ENCODE measurements around the gene SYNM.

SYNM gene

GRCh38 chr15:99122831-99123712 lies 18.2 kb downstream of the SYNM start:
- ATAC-seq, result no peak

DNA sequence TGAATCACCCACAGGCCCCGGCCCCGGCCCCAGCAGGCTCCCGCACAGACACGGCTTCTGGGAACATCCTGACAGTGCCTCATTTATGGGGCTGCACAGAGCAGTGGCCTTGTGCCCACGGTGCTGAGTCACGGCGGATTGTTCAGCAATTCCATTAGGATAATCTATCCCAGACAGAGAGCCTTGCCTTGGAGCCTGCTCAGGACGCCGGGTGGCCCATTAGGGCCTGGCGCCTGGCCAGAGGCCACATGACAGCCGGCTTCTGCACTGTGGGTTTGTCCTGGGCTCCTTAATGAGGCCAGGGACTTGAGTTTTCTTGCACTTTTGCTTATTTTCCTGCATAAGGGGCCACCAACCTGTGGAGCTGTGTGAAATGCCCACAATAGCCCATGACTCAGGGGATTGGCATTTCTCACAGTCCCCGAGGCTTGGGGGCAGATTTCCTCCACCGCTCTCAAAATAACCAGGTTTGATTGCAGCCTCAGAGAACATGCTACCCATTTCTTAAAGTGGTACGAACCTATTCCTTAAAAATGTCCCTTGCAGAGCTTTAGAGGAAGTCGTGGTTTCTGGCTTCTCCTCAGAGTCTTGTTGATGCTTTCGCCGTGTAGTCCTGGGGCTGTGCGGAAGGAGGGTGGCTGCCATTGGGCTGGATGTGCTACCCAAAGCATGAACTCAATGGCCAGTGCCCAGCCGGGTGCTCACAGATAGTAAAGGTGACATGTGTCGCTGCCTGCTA lies 19.0 kb downstream of the SYNM start:
- no peak for ATAC-seq

DNA sequence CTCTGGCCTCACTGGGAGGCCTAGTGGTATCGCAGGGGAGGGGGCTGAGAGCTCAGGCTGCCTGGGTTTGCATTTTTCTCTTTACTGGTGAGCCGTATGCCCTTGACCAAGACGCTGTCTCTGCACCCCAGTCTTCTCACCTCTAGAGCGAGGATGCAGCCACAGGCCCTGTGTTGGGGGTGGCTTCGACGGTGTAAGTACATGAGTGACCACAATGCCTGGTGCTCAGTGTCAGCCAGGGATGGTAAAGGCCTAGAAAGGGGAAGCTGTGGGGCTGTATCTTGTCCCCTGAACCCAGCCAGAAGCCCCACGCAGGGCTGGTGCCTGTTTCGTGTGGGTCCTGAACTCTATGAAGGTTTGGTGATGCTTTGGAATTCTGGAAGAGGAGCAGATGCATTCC lies 19.8 kb downstream of the SYNM start:
- ATAC-seq, result no peak

DNA sequence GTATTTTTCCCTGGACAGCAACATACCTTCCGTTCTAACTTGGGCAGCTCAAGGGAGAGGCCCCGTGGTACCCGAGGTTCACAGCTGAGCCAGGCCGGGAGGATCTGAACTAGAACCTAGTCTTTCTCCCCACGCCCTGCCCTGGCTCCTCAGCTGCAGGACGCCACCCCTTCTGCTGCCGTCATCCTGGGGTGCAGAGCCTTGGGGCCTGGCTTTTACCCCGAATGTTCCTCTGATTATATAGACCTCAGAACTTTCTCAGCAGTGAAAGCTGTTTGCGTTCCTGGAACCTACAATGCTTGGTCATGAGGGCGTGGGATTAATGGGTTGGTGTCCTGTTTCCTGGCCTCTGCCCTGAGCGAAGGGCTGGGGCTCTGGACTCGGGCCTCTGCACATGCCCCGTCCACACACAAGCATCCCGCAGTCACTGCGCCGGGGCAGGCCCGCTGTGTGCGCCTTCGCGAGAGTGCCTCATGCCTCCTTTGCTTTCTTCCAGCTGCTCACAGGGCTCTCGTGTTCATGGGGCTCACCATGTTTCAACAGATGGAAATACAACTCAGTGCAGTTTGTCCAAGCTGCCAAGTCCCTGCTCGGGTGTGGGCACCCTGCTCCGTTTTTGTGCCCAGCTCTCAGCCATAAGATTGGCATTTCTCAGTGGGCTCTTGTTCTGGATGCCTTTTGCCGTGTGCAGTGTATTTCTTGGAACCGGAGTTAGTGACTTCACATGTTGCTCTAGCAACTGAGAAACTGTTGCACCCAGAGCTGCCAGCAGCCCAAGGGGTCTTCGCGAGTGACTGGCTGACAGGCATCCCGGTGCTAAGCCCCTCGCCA lies 20.4 kb downstream of the SYNM start:
- ATAC-seq, result no peak

DNA sequence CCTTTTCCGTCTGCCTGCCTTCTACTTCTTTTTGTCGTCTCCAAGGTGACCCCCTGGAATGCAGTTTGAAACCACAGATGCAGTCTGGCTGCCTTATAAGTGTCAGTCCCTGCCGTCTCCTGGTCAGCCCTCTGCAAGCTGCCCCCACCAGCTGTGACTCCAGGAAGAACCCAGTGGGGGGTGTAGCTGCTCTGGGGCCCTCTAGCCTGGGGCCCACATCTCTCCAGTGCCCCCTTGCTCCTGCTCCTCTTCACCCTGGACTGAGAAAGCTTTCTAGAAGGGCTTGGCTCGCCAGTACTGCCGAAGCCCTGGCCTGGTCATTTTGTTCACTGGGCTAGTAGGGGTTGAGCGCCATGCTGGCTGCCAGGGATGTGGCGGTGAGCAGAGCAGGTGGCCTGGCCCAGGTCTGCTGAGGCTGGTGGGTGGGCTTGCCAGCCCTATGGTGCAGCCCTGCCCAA lies 21.3 kb downstream of the SYNM start:
- ATAC-seq, result no peak

- ATAC-seq, result no peak
Measured at GRCh38 chr15:99126930-99127329, 22.1 kb downstream of the SYNM start.

DNA sequence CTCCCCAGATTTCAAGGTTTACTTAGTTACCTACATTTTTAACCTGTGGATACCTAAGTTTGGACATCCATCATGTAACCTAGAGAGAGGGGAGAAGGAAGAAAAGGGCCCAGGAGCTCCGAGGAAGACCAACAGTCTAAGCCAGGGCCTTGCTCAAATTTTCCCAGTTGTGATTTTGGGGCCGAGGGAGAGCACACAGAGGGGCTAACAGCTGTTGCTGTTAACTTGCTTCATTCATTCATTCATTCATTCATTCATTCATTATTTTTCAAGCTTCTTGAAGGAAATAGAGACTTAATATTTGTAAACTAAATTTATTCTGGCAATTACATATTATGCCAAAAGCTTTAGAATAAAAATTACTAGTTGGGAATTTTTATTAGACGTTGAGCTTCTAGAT lies 22.9 kb downstream of the SYNM start:
- no peak for ATAC-seq

DNA sequence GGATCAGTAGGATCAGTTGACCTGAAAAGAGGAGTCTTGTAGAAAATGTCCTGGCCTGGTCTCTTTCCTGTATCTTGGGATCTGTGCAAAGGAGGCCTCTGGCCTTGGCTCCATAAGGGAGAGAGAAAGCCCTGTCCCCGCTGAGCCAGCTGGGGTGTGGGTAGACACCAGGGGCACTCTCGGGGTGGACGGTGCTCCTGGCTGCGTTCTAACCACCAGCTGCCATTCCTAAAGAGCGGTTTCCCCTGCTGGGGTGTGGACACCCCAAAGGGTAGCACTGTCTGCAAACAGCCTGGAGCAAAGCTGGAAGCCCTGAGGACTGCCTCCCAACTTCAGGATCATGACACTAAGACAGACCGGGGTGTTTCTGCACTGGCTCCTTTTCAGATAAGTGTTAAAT lies 23.5 kb downstream of the SYNM start:
- no peak for ATAC-seq

GRCh38 chr15:99129644-99130043 lies 24.8 kb downstream of the SYNM start:
- no peak for ATAC-seq

- ATAC-seq, result no peak
Measured at GRCh38 chr15:99130314-99130713, 25.4 kb downstream of the SYNM start.

DNA sequence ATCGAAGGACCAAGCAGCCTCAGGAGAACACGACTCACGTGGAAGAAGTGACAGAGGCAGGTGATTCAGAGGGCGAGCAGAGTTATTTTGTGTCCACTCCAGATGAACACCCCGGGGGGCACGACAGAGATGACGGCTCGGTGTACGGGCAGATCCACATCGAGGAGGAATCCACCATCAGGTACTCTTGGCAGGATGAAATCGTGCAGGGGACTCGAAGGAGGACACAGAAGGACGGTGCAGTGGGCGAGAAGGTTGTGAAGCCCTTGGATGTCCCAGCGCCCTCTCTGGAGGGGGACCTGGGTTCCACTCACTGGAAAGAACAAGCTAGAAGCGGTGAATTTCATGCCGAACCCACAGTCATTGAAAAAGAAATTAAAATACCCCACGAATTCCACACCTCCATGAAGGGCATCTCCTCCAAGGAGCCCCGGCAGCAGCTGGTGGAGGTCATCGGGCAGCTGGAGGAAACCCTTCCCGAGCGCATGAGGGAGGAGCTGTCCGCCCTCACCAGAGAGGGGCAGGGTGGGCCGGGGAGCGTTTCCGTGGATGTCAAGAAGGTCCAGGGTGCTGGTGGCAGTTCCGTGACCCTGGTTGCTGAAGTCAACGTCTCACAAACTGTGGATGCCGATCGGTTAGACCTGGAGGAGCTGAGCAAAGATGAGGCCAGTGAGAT lies 26.0 kb downstream of the SYNM start:
- no peak for ATAC-seq

- no peak for ATAC-seq
Measured at GRCh38 chr15:99131441-99132023, 26.7 kb downstream of the SYNM start.

- no peak for ATAC-seq
Measured at GRCh38 chr15:99132122-99132521, 27.2 kb downstream of the SYNM start.

DNA sequence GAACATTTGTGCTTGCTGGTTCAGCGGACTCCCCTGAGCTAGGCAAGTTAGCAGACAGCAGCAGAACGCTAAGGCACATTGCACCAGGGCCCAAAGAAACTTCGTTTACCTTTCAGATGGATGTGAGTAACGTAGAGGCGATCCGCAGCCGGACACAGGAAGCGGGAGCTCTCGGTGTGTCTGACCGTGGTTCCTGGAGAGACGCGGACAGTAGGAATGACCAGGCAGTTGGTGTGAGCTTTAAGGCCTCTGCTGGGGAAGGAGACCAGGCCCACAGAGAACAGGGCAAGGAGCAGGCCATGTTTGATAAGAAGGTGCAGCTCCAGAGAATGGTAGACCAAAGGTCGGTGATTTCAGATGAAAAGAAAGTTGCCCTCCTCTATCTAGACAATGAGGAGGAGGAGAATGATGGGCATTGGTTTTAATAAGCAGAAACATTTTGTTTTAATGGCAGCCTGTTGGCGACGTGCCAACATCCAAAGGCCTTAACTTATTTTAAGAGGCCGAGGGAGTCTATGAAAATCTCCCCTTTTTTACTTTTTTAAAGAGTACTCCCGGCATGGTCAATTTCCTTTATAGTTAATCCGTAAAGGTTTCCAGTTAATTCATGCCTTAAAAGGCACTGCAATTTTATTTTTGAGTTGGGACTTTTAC lies 27.9 kb downstream of the SYNM start:
- ATAC-seq, result no peak

DNA sequence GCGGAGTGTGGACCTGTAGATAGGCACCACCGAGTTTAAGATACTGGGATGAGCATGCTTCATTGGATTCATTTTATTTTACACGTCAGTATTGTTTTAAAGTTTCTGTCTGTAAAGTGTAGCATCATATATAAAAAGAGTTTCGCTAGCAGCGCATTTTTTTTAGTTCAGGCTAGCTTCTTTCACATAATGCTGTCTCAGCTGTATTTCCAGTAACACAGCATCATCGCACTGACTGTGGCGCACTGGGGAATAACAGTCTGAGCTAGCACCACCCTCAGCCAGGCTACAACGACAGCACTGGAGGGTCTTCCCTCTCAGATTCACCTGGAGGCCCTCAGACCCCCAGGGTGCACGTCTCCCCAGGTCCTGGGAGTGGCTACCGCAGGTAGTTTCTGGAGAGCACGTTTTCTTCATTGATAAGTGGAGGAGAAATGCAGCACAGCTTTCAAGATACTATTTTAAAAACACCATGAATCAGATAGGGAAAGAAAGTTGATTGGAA lies 29.5 kb downstream of the SYNM start:
- ATAC-seq, result no peak

GRCh38 chr15:99135194-99135593 lies 30.3 kb downstream of the SYNM start:
- ATAC-seq, result no peak

GRCh38 chr15:99137111-99137546 lies 32.2 kb downstream of the SYNM start:
- ATAC-seq, result no peak

DNA sequence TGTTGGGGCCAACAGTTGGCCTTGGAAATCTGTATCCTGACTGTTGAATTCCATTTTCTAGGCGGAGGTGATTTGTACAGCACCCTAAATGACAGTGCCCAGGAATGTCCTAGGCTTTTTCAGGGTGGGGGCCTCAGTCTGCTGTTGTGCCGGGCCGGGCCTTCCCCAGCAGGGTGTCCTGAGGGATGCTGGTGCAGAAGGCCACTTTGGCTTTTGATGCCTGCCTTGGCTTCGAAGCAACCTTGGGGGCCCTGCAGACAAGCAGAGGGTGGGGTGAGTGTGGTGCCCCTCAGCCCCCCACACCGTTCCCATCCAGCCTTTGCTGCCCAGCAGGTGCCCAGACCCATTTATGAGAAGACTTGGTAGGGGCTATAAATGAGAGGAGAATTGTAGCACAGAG lies 33.0 kb downstream of the SYNM start:
- no peak for ATAC-seq

DNA sequence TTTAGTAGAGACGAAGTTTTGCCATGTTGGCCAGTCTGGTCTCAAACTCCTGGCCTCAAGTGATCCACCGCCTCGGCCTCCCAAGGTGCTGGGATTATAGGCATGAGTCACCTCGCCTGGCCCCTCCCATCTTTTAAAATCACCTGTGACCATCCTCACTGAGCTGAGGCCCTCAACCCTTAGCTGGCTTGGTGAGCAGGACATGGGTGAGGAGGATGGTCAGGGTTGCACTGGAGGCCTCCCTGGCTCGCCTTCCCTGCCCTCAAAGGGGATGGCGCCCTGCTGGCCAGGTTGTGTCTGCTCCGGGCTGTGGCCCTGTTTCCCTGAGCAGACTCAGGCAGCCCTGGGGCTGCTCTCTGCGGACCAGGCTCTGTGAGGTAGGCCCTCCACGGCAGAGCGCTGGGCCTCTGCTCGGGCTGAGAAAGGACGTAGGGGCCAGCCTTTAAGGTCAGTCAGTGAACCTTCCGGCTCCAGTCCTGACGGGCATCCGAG lies 33.7 kb downstream of the SYNM start:
- ATAC-seq, result no peak

DNA sequence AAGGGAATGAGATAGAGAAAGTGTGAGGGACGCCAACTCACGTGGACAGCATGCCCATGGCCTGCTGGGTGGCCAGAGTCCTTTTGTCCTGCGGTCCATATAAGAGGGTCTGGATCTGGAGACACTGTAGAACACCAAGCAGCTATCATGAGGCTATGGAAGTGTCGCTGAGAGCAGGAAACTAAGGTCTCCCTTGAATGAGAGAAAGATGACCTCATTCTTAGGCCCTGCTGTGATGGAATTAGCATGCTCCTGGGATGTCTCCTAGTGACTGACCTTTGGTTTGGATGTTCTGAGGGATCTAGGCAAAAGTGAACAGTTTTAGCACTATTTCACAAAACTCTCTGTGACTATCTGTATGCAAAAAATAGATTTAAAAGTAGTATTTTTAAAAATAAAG lies 34.4 kb downstream of the SYNM start:
- no peak for ATAC-seq

GRCh38 chr15:99140590-99140989 lies 35.7 kb downstream of the SYNM start:
- ATAC-seq, result no peak

Measured in activated CD4-positive, CD25-positive, alpha-beta regulatory T cell treated with anti-CD3 and anti-CD28 coated beads, Interleukin-2, amount 50 U/mL, for 24 hours (primary cell).